M059J (cell line): Measurements from ENCODE around the gene INS. TPM values are rescaled to one million over a fixed set of nuclear protein-coding genes. Genes with fewer than 3 reads are reported as not detected.

Source experiments
- DNase-seq: peaks from one replicate; pipeline ENCODE4 v3.0.0-alpha.2; 2012; ENCODE audit warnings: low read depth
- total RNA-seq: library from RNA; depleted of rRNA; stranded (reverse); fragments of >200 nt; shearing (Covaris generic); gene quantifications from 2 replicates; pipeline ENCODE4 v1.2.3, GENCODE V29; 2014

Gene INS
- total RNA-seq, 1 experiment from 2014 or later, result not detected

GRCh38 chr11:2144544-2145248 lies 16.3 kb downstream of the INS start:
- DNase-seq, result no peak

GRCh38 chr11:2143799-2144543 lies 17.0 kb downstream of the INS start:
- DNase-seq, result no peak

- DNase-seq, result no peak
Measured at GRCh38 chr11:2143477-2143798, 17.6 kb downstream of the INS start.

- DNase-seq, result peak; percentile 60
Measured at GRCh38 chr11:2142762-2143202, 18.2 kb downstream of the INS start.

DNA sequence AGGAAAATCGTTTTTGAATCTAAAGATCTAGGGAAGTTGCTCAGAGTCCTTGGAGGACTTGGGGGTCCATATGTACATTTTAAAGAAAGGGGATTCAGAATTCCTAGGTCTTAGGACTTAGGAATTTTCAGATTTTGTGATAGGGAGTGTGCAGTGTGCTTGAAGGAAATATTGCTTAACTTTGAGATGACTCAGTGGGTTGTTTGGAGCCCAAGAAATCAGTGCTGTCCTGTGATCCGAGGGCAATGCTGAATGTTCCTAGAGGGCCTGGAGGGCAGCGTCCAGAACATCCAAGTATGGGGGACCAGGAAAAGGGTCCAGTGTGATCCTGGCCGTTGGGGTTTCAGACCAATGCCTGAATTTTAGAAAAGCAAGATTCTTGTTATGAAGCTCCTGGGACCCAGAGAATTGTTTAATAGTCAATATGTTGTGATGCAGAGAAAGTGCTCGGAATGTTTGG lies 18.7 kb downstream of the INS start:
- DNase-seq, result peak; percentile 38

- DNase-seq, result no peak
Measured at GRCh38 chr11:2140411-2141400, 20.3 kb downstream of the INS start.

DNA sequence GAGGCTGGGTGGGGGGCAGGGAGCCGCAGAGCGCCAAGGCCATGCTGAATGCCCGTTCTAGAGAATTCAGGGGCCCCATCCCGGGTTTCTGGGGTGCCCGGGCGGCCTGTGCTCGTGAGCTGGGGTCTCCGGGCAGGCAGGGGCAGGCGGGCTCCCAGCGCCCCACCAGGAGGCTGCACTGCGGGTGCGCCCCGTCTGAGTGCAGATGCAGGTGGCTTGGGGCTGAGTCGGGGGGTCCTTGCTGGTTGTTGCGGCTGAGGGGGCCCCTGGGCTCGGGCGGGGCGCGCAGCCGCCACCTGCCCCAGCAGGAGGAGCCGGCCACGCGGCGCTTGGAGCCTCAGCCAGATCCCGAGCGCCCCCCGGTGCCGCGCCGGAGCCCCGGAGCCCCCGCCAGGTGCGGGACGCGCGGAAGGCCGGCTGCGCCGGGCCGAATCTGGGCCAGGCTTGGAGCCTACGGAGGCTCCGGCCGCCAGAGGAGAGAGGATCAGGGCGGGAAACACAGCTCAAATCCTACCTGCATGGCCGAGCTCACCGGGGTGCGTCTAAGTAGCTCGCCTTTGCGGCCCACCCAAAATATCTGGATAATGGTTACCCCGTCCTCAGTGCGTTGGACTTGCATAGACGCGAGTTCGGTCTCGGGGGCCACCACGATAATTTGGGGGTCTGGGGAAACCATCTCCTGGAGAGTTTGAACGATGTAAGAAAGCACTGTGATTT lies 21.2 kb downstream of the INS start:
- DNase-seq, result no peak

- no peak for DNase-seq
Measured at GRCh38 chr11:2139123-2139521, 21.9 kb downstream of the INS start, which contains the start of gene IGF2. Gene IGF2, minus strand, starts transcription at chr11:2139389. Its CDS starts 3,866 bp downstream, at chr11:2135523.

- DNase-seq, result no peak
Measured at GRCh38 chr11:2138431-2139122, 22.4 kb downstream of the INS start.

GRCh38 chr11:2138068-2138430 lies 23.0 kb downstream of the INS start:
- DNase-seq, result no peak

DNA sequence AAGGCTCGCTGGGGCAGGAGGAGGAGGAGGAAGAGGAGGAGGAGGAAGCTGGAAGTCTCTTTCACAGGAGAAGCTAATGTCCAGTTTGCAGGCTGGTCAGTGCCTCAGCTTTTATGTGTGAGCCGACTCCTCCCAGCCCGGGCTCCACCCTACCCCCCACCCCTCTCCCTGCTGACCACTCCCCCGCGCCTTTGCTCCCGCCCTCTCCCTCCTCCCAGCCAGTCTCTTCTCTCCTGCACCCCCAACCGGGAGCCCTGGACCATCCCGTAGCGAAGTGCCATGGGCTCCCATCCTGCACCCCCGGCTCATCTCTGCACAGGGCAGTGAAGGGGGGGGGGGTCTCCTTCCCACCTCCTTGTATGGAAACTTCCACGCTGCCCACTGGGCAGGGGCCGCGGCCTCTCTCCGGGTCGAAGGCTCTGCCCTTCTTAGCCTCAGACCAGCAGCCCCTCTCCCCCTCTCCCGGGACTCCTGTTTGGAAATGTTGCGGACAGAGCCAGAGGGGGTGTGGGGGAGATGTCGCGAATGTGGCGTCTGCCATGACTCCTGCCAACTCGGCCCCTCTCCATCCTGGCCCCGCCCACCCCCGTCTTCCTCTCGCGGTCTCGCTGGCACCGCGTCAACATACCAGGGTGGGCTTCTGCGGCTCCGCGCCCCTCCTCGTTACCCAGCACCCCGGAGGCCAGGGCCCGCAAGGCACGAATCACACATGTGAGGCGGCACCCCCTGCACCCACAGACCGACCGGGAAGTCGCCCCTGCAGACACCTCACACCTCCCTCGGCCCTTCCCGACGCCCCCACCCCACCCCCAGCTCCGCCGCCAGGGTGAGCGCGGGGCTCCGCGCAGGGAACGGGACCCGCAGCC lies 23.6 kb downstream of the INS start:
- DNase-seq, result peak; percentile 68

DNA sequence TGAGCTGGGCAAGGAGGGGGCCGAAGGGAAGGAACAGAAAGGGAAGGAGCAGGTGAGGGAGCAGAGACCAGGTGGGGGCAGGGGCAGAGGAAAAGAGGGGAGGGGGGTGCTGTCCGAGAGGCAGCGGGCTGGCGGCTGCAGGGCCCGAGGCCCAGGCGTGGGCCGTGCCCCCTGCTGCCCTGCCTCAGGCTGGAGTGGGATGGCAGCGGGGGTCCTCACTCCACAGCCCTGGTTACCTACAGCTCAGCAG lies 24.1 kb downstream of the INS start:
- no peak for DNase-seq

DNA sequence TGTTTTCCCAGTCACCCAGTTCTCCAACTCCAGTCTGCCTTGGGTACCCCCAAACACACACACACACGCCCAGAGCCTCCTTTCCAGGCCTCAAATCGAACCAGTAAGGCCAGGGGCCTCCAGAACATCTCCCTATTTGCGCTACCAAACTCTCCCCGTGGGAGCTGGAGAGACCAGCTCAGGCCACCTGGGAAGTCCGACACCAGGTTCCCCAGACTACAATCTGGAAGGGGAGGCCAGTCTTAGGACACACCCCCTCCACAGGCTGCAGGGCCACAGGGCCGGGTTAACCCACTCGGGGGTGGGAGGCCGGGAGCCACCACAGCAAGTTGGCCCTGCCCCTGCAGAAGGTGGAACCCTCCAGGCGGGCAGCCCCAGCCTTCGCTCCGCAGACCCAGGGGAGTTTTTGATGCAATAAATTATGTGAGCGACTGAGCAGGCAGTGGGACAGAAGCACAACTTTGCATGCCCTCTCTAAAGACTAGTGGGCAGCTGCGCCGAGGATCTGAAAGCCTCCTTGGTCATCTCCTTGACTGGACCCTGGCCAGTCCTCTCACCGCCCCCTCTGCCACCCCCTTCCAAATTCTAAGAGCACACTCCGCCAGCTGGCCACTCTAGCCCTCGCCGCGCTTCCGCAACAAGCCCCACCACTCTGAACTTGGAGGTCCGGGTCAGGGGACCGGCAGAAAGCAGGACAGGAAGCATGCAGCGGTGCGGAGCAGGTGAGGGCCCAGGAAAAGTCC lies 24.6 kb downstream of the INS start:
- DNase-seq, result no peak

GRCh38 chr11:2135648-2136201 lies 25.3 kb downstream of the INS start:
- DNase-seq, result no peak

- no peak for DNase-seq
Measured at GRCh38 chr11:2135018-2135569, 25.9 kb downstream of the INS start.

DNA sequence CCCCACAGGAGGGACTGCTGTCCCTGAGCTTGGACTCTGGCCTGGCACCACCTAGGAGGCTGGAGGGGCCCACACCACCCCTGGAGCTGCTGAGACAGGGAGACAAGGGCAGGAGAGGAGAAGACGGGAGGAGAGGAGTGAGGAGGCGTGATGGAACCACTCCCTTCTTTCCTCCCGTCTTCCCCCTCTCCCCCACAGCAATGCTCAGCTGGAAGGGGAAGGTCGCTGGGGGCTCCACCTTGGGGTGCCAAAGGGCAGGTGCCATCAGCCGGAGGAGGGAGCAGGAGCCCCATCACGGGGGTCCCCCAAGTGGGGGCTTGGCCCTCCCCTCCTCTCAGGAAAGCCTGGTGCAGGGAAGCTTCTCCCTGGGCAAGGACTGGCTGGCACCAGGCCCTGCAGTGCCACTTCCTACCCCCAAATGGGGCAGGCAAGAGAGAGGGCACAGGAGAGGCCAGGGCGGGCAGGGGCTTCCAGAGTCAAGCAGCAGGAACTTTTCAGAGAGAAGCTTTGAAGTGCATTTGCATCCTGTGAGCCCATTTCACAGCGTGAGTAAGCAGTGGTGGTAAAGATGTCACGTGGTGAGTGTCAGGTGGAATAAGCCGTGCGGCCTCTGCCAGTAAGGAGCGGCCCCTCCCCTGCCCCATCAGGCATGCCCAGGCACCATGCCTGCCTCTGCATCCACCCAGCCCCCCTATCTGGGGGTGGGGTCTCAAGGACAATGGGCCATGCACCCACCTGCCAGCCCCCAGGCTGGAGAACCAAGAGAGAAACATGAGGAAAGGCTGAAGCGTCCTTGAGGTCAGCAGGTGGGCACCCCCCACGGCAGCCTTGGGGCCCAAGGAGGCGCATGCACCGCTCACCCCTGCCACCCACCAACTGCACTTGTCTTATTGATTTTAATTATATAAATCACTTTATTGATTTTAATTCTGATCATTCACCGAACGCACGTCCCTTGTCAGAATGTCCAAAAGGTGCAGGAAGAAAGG lies 26.7 kb downstream of the INS start:
- DNase-seq, result no peak

DNA sequence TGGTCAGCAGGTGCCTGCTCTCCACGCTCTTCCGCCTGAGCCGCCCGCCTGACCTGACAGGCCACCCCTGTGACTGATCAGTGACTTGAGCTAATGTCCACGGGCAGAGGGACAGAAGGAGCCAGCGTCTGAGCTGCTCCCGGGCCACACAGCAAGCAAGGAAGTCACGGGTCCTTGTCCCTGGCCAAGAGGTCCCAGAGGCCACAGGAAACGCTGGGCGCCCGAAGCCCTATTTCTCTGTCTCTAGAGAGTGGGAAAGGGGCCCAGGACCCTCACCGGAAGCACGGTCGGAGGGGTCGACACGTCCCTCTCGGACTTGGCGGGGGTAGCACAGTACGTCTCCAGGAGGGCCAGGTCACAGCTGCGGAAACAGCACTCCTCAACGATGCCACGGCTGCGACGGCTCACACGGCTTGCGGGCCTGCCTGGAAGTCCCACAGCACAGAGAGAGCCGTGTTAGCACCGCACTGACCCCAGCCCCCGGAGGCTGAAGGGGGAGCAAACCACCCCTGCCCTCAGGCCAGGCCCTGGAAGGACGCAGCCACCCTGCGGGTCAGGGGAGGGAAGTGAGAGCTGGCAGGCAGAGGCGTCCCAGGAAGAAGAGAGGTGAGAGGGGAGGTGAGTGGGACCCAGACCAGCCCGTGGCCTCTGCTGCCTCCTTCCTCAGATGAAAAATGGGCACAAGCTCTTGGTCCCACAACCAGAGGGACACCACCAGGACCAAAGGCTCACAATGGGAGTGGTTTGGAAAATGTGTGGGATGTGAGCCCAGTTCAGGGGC lies 27.6 kb downstream of the INS start:
- DNase-seq, result no peak
